Spleen (tissue), 7 donors: ENCODE data around the gene MGAT4B.

Experiments
- POLR2A ChIP-seq, 3 donors: fragments of 450-650 bp; IDR thresholded peaks; one replicate each; pipeline ENCODE4 v1.5.1; 2017; ENCODE audit warnings: antibody characterized with exemption in 3 of 3, mild to moderate bottlenecking in 1 of 3
- TF ChIP-seq, protein P1 (sequence below), 11 experiments: fragments of 200-600 bp in 7 of 11; fragments of 450-650 bp in 4 of 11; sonication (generic) in 4 of 11; IDR thresholded peaks in 8 of 11; conservative IDR thresholded peaks in 3 of 11; 1 replicate in 7 of 11; 2 replicates in 4 of 11; pipeline versions ENCODE4 v1.4.0 to v1.8.0; 2016 to 2021; ENCODE audit warnings: antibody characterized with exemption in 11 of 11, inconsistent platforms in 4 of 11, mild to moderate bottlenecking in 1 of 11
- donor health status: DM: no; HTN: no; CAD: no; lungs with moderate emphysema.
- donor health status: DM: no; HTN: no; CAD: no.
- donor health status: DM: no; HTN: no; CAD: no.

DNA sequence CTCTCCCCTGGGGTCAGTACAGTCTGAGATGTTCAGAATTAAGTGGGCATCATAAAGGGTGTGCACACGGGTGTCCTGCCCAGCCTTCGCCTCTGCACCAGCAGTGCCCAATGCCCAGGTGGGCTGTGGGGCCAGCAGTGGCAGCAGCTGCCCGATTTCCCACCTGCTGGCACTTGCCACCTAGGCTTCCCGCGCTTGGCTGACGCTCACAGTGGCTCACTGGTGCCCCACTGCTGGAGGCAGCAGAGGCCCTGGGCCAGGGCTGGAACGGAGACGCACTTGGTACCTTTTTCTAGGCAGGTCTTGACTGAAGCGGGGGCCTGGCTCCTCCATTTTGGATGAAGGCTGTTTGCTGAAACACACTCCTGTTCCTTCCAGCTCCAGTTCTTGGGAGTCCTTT, 35.0 kb upstream of the MGAT4B start:
- TF ChIP-seq, protein P1, sequence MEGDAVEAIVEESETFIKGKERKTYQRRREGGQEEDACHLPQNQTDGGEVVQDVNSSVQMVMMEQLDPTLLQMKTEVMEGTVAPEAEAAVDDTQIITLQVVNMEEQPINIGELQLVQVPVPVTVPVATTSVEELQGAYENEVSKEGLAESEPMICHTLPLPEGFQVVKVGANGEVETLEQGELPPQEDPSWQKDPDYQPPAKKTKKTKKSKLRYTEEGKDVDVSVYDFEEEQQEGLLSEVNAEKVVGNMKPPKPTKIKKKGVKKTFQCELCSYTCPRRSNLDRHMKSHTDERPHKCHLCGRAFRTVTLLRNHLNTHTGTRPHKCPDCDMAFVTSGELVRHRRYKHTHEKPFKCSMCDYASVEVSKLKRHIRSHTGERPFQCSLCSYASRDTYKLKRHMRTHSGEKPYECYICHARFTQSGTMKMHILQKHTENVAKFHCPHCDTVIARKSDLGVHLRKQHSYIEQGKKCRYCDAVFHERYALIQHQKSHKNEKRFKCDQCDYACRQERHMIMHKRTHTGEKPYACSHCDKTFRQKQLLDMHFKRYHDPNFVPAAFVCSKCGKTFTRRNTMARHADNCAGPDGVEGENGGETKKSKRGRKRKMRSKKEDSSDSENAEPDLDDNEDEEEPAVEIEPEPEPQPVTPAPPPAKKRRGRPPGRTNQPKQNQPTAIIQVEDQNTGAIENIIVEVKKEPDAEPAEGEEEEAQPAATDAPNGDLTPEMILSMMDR (IDR thresholded peaks at IDR 0.05 in 8 of 11, conservative IDR thresholded peaks at IDR 0.05 in 3 of 11), result no peak
- TF ChIP-seq POLR2A (IDR thresholded peaks at IDR 0.05), result no peak
